HepG2 (cell line): ENCODE measurements around the gene PSMA2. TPM values are rescaled to one million over a fixed set of nuclear protein-coding genes. Genes with fewer than 3 reads are reported as not detected.

Source experiments
- AGO2 ChIP-seq: fragments of 200-400 bp; formaldehyde crosslinking; optimal IDR thresholded peaks from 2 replicates; pipeline ENCODE3; 2017; ENCODE audit warnings: mild to moderate bottlenecking, low read depth, low read length, moderate library complexity
- ERF ChIP-seq: IDR thresholded peaks from 2 replicates; pipeline ENCODE4 v1.6.1; 2018; ENCODE audit warnings: missing biosample characterization, missing genetic modification reagents
- ETV6 ChIP-seq: sonication (generic); formaldehyde crosslinking; conservative IDR thresholded peaks from 2 replicates; pipeline ENCODE4 v1.4.0; 2020; ENCODE audit warnings: missing genetic modification reagents
- PHF8 ChIP-seq: sonication (generic); formaldehyde crosslinking; IDR thresholded peaks from 2 replicates; pipeline ENCODE4 v1.5.0; 2020; ENCODE audit warnings: missing genetic modification reagents
- RAD51 ChIP-seq: fragments of 450-650 bp; IDR thresholded peaks from 2 replicates; pipeline ENCODE4 v1.6.1; 2016; ENCODE audit warnings: borderline replicate concordance
- SMYD3 ChIP-seq: sonication (generic); formaldehyde crosslinking; IDR thresholded peaks from 2 replicates; pipeline ENCODE4 v1.8.1; 2023; ENCODE audit warnings: mild to moderate bottlenecking, missing genetic modification reagents
- TAF15 ChIP-seq: fragments of 200-400 bp; formaldehyde crosslinking; IDR thresholded peaks from one replicate; pipeline ENCODE4 v1.6.1; 2018; ENCODE audit warnings: mild to moderate bottlenecking, low read depth, low read length; ENCODE audit not compliant: poor library complexity, severe bottlenecking
- TBL1XR1 ChIP-seq: fragments of 150-350 bp; IDR thresholded peaks from 2 replicates; pipeline ENCODE4 v1.6.1; 2014; ENCODE audit warnings: borderline replicate concordance, low read length; ENCODE audit not compliant: partially characterized antibody
- TFDP2 ChIP-seq: sonication (generic); formaldehyde crosslinking; IDR thresholded peaks from 2 replicates; pipeline ENCODE4 v1.4.0; 2020; ENCODE audit warnings: missing genetic modification reagents
- ZBTB7B ChIP-seq: sonication (generic); formaldehyde crosslinking; IDR thresholded peaks from 2 replicates; pipeline ENCODE4 v1.4.0; 2020; ENCODE audit warnings: missing genetic modification reagents
- ZNF335 ChIP-seq: sonication (generic); formaldehyde crosslinking; IDR thresholded peaks from 2 replicates; pipeline ENCODE4 v1.4.0; 2020; ENCODE audit warnings: missing genetic modification reagents
- ZNF441 ChIP-seq: sonication (generic); formaldehyde crosslinking; IDR thresholded peaks from 2 replicates; pipeline ENCODE4 v1.7.0; 2021; ENCODE audit warnings: missing genetic modification reagents, borderline replicate concordance
- polyA plus RNA-seq, 8 experiments: library from polyadenylated mRNA; depleted of rRNA in 3 of 8; stranded (reverse) in 7 of 8; unstranded in 1 of 8; fragments of >200 nt; fragmentation: Illumina TruSeq in 4 of 8; extraction: Trizol in 4 of 8; gene quantifications; 2 replicates each; pipeline versions ENCODE4 v1.2.1 to v1.2.3, GENCODE V29; 2011 to 2016; ENCODE audit warnings: low read depth in 4 of 8, missing spikeins in 1 of 8, mixed read lengths in 1 of 8; ENCODE audit not compliant: insufficient read depth in 1 of 8
- total RNA-seq, 5 experiments: library from RNA; depleted of rRNA; stranded (reverse); fragments of >200 nt; fragmentation: Illumina TruSeq; extraction: Trizol; gene quantifications; 2 replicates each; pipeline ENCODE4 v1.2.3, GENCODE V29; 2016; ENCODE audit warnings: low read depth in 1 of 5
- TF ChIP-seq, protein P1 (sequence below): sonication (generic); formaldehyde crosslinking; IDR thresholded peaks from 2 replicates; pipeline ENCODE4 v1.4.0; 2020; ENCODE audit warnings: missing genetic modification reagents, borderline replicate concordance
- TF ChIP-seq, protein P2 (sequence below): sonication (generic); formaldehyde crosslinking; IDR thresholded peaks from 2 replicates; pipeline ENCODE4 v1.9.0; 2021; ENCODE audit warnings: missing genetic modification reagents, borderline replicate concordance
- TF ChIP-seq, protein P3 (sequence below): IDR thresholded peaks from 2 replicates; pipeline ENCODE4 v1.6.1; 2016
- TF ChIP-seq, protein P4 (sequence below): sonication (generic); formaldehyde crosslinking; IDR thresholded peaks from 2 replicates; pipeline ENCODE4 v1.9.0; 2022; ENCODE audit warnings: low read depth, missing genetic modification reagents

The PSMA2 gene
- total and polyA plus RNA-seq, 2 of the 13 experiments (the other 11 are each of a cell fraction or from before 2014, with no cell fraction given), result 125 to 266 TPM

GRCh38 chr7:42911454-42912447, 20.2 kb downstream of the PSMA2 start, which contains the start of gene C7orf25 (continued):
- TF ChIP-seq, protein P1, sequence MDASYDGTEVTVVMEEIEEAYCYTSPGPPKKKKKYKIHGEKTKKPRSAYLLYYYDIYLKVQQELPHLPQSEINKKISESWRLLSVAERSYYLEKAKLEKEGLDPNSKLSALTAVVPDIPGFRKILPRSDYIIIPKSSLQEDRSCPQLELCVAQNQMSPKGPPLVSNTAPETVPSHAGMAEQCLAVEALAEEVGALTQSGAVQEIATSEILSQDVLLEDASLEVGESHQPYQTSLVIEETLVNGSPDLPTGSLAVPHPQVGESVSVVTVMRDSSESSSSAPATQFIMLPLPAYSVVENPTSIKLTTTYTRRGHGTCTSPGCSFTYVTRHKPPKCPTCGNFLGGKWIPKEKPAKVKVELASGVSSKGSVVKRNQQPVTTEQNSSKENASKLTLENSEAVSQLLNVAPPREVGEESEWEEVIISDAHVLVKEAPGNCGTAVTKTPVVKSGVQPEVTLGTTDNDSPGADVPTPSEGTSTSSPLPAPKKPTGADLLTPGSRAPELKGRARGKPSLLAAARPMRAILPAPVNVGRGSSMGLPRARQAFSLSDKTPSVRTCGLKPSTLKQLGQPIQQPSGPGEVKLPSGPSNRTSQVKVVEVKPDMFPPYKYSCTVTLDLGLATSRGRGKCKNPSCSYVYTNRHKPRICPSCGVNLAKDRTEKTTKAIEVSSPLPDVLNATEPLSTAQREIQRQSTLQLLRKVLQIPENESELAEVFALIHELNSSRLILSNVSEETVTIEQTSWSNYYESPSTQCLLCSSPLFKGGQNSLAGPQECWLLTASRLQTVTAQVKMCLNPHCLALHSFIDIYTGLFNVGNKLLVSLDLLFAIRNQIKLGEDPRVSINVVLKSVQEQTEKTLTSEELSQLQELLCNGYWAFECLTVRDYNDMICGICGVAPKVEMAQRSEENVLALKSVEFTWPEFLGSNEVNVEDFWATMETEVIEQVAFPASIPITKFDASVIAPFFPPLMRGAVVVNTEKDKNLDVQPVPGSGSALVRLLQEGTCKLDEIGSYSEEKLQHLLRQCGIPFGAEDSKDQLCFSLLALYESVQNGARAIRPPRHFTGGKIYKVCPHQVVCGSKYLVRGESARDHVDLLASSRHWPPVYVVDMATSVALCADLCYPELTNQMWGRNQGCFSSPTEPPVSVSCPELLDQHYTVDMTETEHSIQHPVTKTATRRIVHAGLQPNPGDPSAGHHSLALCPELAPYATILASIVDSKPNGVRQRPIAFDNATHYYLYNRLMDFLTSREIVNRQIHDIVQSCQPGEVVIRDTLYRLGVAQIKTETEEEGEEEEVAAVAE (CRISPR knock-in tag), result no peak
- TF ChIP-seq AGO2 (peak; percentile 91), ERF (CRISPR knock-in tag) (peak; percentile 92), PHF8 (CRISPR knock-in tag) (peak; percentile 82), ZNF441 (CRISPR knock-in tag) (peak; percentile 64; the same call in 1 of the 2 replicates), RAD51 (peak; percentile 94), ZNF335 (CRISPR knock-in tag) (peak; percentile 89), ETV6 (CRISPR knock-in tag) (0 out of 2 replicates have a peak, but pooled peaks have one; percentile 76), TFDP2 (CRISPR knock-in tag) (peak; percentile 84), SMYD3 (CRISPR knock-in tag) (no peak), ZBTB7B (CRISPR knock-in tag) (peak; percentile 85), TAF15 (no peak), TBL1XR1 (no peak)
- TF ChIP-seq, protein P2, sequence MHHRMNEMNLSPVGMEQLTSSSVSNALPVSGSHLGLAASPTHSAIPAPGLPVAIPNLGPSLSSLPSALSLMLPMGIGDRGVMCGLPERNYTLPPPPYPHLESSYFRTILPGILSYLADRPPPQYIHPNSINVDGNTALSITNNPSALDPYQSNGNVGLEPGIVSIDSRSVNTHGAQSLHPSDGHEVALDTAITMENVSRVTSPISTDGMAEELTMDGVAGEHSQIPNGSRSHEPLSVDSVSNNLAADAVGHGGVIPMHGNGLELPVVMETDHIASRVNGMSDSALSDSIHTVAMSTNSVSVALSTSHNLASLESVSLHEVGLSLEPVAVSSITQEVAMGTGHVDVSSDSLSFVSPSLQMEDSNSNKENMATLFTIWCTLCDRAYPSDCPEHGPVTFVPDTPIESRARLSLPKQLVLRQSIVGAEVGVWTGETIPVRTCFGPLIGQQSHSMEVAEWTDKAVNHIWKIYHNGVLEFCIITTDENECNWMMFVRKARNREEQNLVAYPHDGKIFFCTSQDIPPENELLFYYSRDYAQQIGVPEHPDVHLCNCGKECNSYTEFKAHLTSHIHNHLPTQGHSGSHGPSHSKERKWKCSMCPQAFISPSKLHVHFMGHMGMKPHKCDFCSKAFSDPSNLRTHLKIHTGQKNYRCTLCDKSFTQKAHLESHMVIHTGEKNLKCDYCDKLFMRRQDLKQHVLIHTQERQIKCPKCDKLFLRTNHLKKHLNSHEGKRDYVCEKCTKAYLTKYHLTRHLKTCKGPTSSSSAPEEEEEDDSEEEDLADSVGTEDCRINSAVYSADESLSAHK (CRISPR knock-in tag), result no peak
- TF ChIP-seq, protein P3, sequence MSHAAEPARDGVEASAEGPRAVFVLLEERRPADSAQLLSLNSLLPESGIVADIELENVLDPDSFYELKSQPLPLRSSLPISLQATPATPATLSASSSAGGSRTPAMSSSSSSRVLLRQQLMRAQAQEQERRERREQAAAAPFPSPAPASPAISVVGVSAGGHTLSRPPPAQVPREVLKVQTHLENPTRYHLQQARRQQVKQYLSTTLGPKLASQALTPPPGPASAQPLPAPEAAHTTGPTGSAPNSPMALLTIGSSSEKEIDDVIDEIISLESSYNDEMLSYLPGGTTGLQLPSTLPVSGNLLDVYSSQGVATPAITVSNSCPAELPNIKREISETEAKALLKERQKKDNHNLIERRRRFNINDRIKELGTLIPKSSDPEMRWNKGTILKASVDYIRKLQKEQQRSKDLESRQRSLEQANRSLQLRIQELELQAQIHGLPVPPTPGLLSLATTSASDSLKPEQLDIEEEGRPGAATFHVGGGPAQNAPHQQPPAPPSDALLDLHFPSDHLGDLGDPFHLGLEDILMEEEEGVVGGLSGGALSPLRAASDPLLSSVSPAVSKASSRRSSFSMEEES (CRISPR knock-in tag), result peak; percentile 73; the same call in 1 of the 2 replicates
- TF ChIP-seq, protein P4, sequence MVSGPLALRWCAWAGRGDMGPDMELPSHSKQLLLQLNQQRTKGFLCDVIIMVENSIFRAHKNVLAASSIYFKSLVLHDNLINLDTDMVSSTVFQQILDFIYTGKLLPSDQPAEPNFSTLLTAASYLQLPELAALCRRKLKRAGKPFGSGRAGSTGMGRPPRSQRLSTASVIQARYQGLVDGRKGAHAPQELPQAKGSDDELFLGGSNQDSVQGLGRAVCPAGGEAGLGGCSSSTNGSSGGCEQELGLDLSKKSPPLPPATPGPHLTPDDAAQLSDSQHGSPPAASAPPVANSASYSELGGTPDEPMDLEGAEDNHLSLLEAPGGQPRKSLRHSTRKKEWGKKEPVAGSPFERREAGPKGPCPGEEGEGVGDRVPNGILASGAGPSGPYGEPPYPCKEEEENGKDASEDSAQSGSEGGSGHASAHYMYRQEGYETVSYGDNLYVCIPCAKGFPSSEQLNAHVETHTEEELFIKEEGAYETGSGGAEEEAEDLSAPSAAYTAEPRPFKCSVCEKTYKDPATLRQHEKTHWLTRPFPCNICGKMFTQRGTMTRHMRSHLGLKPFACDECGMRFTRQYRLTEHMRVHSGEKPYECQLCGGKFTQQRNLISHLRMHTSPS, result peak; percentile 49; the same call in 1 of the 2 replicates
